WTC11 (cell line): ENCODE results near the gene CAPN1. TPM values are rescaled to one million over a fixed set of nuclear protein-coding genes. Genes with fewer than 3 reads are reported as not detected.

Experiments
- ATAC-seq: fragments of 200-7000 bp; cut with Tn5 transposase; 2 replicates; pipeline ENCODE4 v1.10.0; 2021; ENCODE audit warnings: mild to moderate bottlenecking, moderate library complexity
- CTCF ChIA-PET: fragments of 300-600 bp; sonication (Branson Sonifier 250); formaldehyde crosslinking; loops from one replicate; lab custom pipeline; 2021; ENCODE audit warnings: antibody characterized with exemption; lab: Charles Lee
- POLR2A ChIA-PET: fragments of 350-600 bp; sonication (Branson Sonifier 250); formaldehyde crosslinking; loops from one replicate; lab custom pipeline; 2021; ENCODE audit warnings: antibody characterized with exemption; lab: Charles Lee
- DNase-seq: peaks from one replicate; pipeline ENCODE4 v3.0.0; 2021; ENCODE audit warnings: low spot score
- H3K27ac Mint-ChIP-seq: 2 replicates; pipeline ENCODE4 v1.8.0; 2021; ENCODE audit warnings: mixed read lengths
- H3K27me3 Mint-ChIP-seq: 2 replicates; pipeline ENCODE4 v1.8.0; 2021; ENCODE audit warnings: low read depth, mild to moderate bottlenecking, moderate library complexity, mixed read lengths
- H3K36me3 Mint-ChIP-seq: 2 replicates; pipeline ENCODE4 v1.8.0; 2021; ENCODE audit warnings: mixed read lengths
- H3K4me1 Mint-ChIP-seq: 2 replicates; pipeline ENCODE4 v1.8.0; 2022; ENCODE audit warnings: mixed read lengths
- H3K4me3 Mint-ChIP-seq: 2 replicates; pipeline ENCODE4 v1.8.0; 2021; ENCODE audit warnings: mild to moderate bottlenecking, moderate library complexity, mixed read lengths
- H3K9me3 Mint-ChIP-seq: 2 replicates; pipeline ENCODE4 v1.8.0; 2021; ENCODE audit warnings: mixed read lengths
- E2F4 ChIP-seq: sonication (generic); formaldehyde crosslinking; IDR thresholded peaks from 2 replicates; pipeline ENCODE4 v1.8.1; 2022; ENCODE audit warnings: low read depth, mild to moderate bottlenecking, moderate library complexity, missing genetic modification reagents, borderline replicate concordance
- ESRRA ChIP-seq: sonication (generic); formaldehyde crosslinking; IDR thresholded peaks from 2 replicates; pipeline ENCODE4 v1.8.1; 2022; ENCODE audit warnings: mild to moderate bottlenecking, missing genetic modification reagents, borderline replicate concordance
- FOXJ3 ChIP-seq: sonication (generic); formaldehyde crosslinking; IDR thresholded peaks from 2 replicates; pipeline ENCODE4 v1.9.0; 2021; ENCODE audit warnings: missing genetic modification reagents, mild to moderate bottlenecking, borderline replicate concordance
- FOXK1 ChIP-seq: sonication (generic); formaldehyde crosslinking; IDR thresholded peaks from 2 replicates; pipeline ENCODE4 v1.8.0; 2022; ENCODE audit warnings: mild to moderate bottlenecking, moderate library complexity, missing genetic modification reagents
- FOXP1 ChIP-seq: sonication (generic); formaldehyde crosslinking; IDR thresholded peaks from 2 replicates; pipeline ENCODE4 v1.8.0; 2022; ENCODE audit warnings: missing genetic modification reagents, mild to moderate bottlenecking, moderate library complexity, borderline replicate concordance
- GRHL2 ChIP-seq: fragments of 250-450 bp; sonication (Bioruptor Pico); IDR thresholded peaks from 2 replicates; pipeline ENCODE4 v1.8.0; 2022; ENCODE audit warnings: mild to moderate bottlenecking, moderate library complexity; ENCODE audit not compliant: insufficient replicate concordance, severe bottlenecking
- MAX ChIP-seq: sonication (generic); formaldehyde crosslinking; IDR thresholded peaks from 2 replicates; pipeline ENCODE4 v1.8.0; 2022; ENCODE audit warnings: mild to moderate bottlenecking, missing genetic modification reagents
- MLX ChIP-seq: sonication (generic); formaldehyde crosslinking; IDR thresholded peaks from 2 replicates; pipeline ENCODE4 v1.8.1; 2023; ENCODE audit warnings: mild to moderate bottlenecking, missing genetic modification reagents, moderate library complexity
- RORB ChIP-seq: fragments of 250-450 bp; sonication (Bioruptor Pico); IDR thresholded peaks from 2 replicates; pipeline ENCODE4 v1.9.0; 2021; ENCODE audit warnings: mild to moderate bottlenecking
- SMAD4 ChIP-seq: sonication (generic); formaldehyde crosslinking; IDR thresholded peaks from 2 replicates; pipeline ENCODE4 v1.8.0; 2022; ENCODE audit warnings: mild to moderate bottlenecking, missing genetic modification reagents
- TEAD1 ChIP-seq: sonication (generic); formaldehyde crosslinking; IDR thresholded peaks from 2 replicates; pipeline ENCODE4 v1.8.0; 2022; ENCODE audit warnings: mild to moderate bottlenecking, missing genetic modification reagents
- ZBTB21 ChIP-seq: sonication (generic); formaldehyde crosslinking; IDR thresholded peaks from 2 replicates; pipeline ENCODE4 v1.8.1; 2023; ENCODE audit warnings: mild to moderate bottlenecking, missing genetic modification reagents, borderline replicate concordance
- ZNF138 ChIP-seq: sonication (generic); formaldehyde crosslinking; conservative IDR thresholded peaks from 2 replicates; pipeline ENCODE4 v1.8.1; 2022; ENCODE audit warnings: mild to moderate bottlenecking, moderate library complexity, missing genetic modification reagents
- ZNF317 ChIP-seq: sonication (generic); formaldehyde crosslinking; IDR thresholded peaks from 2 replicates; pipeline ENCODE4 v1.8.1; 2023; ENCODE audit warnings: low read depth, mild to moderate bottlenecking, moderate library complexity, missing genetic modification reagents, borderline replicate concordance
- ZNF423 ChIP-seq: fragments of 250-450 bp; sonication (Bioruptor Pico); IDR thresholded peaks from 2 replicates; pipeline ENCODE4 v2.1.2; 2022; ENCODE audit warnings: mild to moderate bottlenecking, moderate library complexity
- total RNA-seq: library from RNA; stranded (reverse); gene quantifications from 3 replicates; pipeline ENCODE4 v1.2.3, GENCODE V29; 2021
- TF ChIP-seq, protein P1 (sequence below): sonication (generic); formaldehyde crosslinking; IDR thresholded peaks from 2 replicates; pipeline ENCODE4 v1.8.0; 2022; ENCODE audit warnings: mild to moderate bottlenecking, missing genetic modification reagents
- TF ChIP-seq, protein P2 (sequence below): sonication (generic); formaldehyde crosslinking; IDR thresholded peaks from 2 replicates; pipeline ENCODE4 v1.8.1; 2022; ENCODE audit warnings: low read depth, missing genetic modification reagents, borderline replicate concordance
- TF ChIP-seq, protein P3 (sequence below): sonication (generic); formaldehyde crosslinking; IDR thresholded peaks from 2 replicates; pipeline ENCODE4 v1.8.1; 2022; ENCODE audit warnings: mild to moderate bottlenecking, missing genetic modification reagents, moderate library complexity, borderline replicate concordance
- TF ChIP-seq, protein P4 (sequence below): sonication (generic); formaldehyde crosslinking; IDR thresholded peaks from 2 replicates; pipeline ENCODE4 v1.8.1; 2023; ENCODE audit warnings: mild to moderate bottlenecking, missing genetic modification reagents, moderate library complexity
- TF ChIP-seq, protein P5 (sequence below): sonication (generic); formaldehyde crosslinking; IDR thresholded peaks from 2 replicates; pipeline ENCODE4 v1.8.1; 2022; ENCODE audit warnings: mild to moderate bottlenecking, moderate library complexity, missing genetic modification reagents

Gene CAPN1
- total RNA-seq, 1 experiment from 2014 or later: 257 TPM

GRCh38 chr11:65211293-65212105 is 29.8 kb downstream of the CAPN1 start (continued):
- TF ChIP-seq ESRRA (no peak), SMAD4 (CRISPR knock-in tag) (no peak), TEAD1 (CRISPR knock-in tag) (no peak), ZNF317 (CRISPR knock-in tag) (no peak), MAX (CRISPR knock-in tag) (no peak), E2F4 (CRISPR knock-in tag) (no peak), ZNF138 (CRISPR knock-in tag) (no peak)
- TF ChIP-seq, protein P1, sequence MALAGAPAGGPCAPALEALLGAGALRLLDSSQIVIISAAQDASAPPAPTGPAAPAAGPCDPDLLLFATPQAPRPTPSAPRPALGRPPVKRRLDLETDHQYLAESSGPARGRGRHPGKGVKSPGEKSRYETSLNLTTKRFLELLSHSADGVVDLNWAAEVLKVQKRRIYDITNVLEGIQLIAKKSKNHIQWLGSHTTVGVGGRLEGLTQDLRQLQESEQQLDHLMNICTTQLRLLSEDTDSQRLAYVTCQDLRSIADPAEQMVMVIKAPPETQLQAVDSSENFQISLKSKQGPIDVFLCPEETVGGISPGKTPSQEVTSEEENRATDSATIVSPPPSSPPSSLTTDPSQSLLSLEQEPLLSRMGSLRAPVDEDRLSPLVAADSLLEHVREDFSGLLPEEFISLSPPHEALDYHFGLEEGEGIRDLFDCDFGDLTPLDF (CRISPR knock-in tag): no peak

DNA sequence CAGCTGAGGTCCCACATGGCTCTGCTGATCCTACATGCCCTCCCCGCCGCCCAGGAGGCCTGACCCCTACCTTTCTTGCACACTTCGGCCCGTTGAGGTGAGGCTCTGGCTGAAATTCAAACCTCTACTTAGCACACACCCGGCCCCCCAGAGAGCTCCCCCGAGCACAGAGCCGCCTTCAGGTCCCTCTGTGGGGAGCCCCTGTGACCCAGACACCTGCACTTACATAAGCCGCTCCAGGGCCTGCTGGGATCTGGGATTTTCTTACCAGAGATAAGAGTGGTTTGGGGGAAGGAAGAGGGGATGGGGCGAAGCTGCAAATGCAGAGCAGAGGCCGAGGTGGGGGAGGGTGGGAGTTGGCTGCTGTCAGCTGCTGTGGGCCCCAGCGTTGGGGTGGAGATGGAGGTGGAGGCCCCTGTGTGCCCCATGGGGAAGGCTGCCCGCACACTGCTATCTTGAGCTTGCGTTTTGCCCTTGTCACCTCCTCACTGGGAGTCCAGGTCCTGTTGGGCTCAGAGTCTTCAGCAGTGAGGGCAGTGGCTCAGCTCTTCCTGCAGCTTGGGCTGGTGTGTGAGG is 30.6 kb downstream of the CAPN1 start:
- no peak for ATAC-seq

GRCh38 chr11:65213322-65214211 is 31.8 kb downstream of the CAPN1 start:
- Mint-ChIP-seq H3K27ac (peak overlapping the region; percentile 100), H3K36me3 (peaks cover 17% of the 10 kb centered on the region)
- CTCF ChIA-PET: interaction anchor here (0.5 to 4.8 kb wide), 17 partner anchors 9 to 526 kb away, joined by 3 to 55 read pairs (median 5); partner anchors contain the start of genes CAPN1, CDC42EP2, POLA2 and TM7SF2
- TF ChIP-seq GRHL2 (CRISPR knock-in tag) (no peak), FOXP1 (CRISPR knock-in tag) (no peak), RORB (CRISPR knock-in tag) (no peak), ZNF317 (CRISPR knock-in tag) (no peak), MLX (no peak), ZBTB21 (CRISPR knock-in tag) (peak; percentile 12; the same call in 1 of the 2 replicates), FOXK1 (CRISPR knock-in tag) (peak; percentile 77; the same call in 1 of the 2 replicates), FOXJ3 (CRISPR knock-in tag) (no peak)
- TF ChIP-seq, protein P2, sequence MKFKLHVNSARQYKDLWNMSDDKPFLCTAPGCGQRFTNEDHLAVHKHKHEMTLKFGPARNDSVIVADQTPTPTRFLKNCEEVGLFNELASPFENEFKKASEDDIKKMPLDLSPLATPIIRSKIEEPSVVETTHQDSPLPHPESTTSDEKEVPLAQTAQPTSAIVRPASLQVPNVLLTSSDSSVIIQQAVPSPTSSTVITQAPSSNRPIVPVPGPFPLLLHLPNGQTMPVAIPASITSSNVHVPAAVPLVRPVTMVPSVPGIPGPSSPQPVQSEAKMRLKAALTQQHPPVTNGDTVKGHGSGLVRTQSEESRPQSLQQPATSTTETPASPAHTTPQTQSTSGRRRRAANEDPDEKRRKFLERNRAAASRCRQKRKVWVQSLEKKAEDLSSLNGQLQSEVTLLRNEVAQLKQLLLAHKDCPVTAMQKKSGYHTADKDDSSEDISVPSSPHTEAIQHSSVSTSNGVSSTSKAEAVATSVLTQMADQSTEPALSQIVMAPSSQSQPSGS (CRISPR knock-in tag): no peak
- TF ChIP-seq, protein P3, sequence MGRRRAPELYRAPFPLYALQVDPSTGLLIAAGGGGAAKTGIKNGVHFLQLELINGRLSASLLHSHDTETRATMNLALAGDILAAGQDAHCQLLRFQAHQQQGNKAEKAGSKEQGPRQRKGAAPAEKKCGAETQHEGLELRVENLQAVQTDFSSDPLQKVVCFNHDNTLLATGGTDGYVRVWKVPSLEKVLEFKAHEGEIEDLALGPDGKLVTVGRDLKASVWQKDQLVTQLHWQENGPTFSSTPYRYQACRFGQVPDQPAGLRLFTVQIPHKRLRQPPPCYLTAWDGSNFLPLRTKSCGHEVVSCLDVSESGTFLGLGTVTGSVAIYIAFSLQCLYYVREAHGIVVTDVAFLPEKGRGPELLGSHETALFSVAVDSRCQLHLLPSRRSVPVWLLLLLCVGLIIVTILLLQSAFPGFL (CRISPR knock-in tag): no peak
- TF ChIP-seq, protein P4, sequence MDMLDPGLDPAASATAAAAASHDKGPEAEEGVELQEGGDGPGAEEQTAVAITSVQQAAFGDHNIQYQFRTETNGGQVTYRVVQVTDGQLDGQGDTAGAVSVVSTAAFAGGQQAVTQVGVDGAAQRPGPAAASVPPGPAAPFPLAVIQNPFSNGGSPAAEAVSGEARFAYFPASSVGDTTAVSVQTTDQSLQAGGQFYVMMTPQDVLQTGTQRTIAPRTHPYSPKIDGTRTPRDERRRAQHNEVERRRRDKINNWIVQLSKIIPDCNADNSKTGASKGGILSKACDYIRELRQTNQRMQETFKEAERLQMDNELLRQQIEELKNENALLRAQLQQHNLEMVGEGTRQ: peak; percentile 59

More for the DNA sequence above, 30.6 kb downstream of the CAPN1 start:
- H3K4me3 Mint-ChIP-seq: no peak overlapping the region
- peak; percentile 12 for DNase-seq
- POLR2A ChIA-PET: interaction anchor here (0.5 to 1.3 kb wide), 6 partner anchors 12 to 105 kb away, joined by 3 to 7 read pairs (median 4); partner anchors contain the start of genes CAPN1 and SPDYC
- H3K4me1 Mint-ChIP-seq: peaks cover 39% of the 10 kb centered on the region
- no peaks in the 10 kb centered on the region for H3K9me3 Mint-ChIP-seq
- CTCF ChIA-PET: interaction anchor here (0.6 to 4.8 kb wide), 8 partner anchors 7 to 103 kb away, joined by 3 to 55 read pairs (median 14); partner anchors contain the start of genes CAPN1 and CDC42EP2
- peaks cover 25% of the 10 kb centered on the region for H3K36me3 Mint-ChIP-seq
- no peaks in the 10 kb centered on the region for H3K27me3 Mint-ChIP-seq
- H3K27ac Mint-ChIP-seq: peak overlapping the region; percentile 100
- TF ChIP-seq ZNF423: peak; percentile 78
- TF ChIP-seq, protein P5, sequence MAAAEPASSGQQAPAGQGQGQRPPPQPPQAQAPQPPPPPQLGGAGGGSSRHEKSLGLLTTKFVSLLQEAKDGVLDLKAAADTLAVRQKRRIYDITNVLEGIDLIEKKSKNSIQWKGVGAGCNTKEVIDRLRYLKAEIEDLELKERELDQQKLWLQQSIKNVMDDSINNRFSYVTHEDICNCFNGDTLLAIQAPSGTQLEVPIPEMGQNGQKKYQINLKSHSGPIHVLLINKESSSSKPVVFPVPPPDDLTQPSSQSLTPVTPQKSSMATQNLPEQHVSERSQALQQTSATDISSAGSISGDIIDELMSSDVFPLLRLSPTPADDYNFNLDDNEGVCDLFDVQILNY (CRISPR knock-in tag): no peak

More at GRCh38 chr11:65213322-65214211, 31.8 kb downstream of the CAPN1 start:
- Mint-ChIP-seq H3K9me3 (no peaks in the 10 kb centered on the region), H3K4me3 (peak overlapping the region; percentile 58), H3K4me1 (peaks cover 42% of the 10 kb centered on the region), H3K27me3 (no peaks in the 10 kb centered on the region)
- DNase-seq (peak; percentile 84), ATAC-seq (peak; percentile 85)
- POLR2A ChIA-PET: interaction anchor here (0.6 to 1.3 kb wide), 8 partner anchors 9 to 103 kb away, joined by 3 to 7 read pairs (median 4); partner anchors contain the start of genes SPDYC and SYVN1
